Coronary artery (tissue), 2 donors: Measurements from ENCODE around the gene ARFRP1.

Experiments used
- DNase-seq: peaks from one replicate; pipeline ENCODE4 v3.0.0-alpha.2; 2017; ENCODE audit warnings: low spot score
- H3K27ac ChIP-seq, 2 donors: fragments of 200-600 bp; sonication (generic); one replicate each; pipeline ENCODE4 v1.5.1; 2016 to 2019
- H3K4me3 ChIP-seq: fragments of 200-600 bp; sonication (generic); 2 replicates; pipeline ENCODE4 v1.5.1; 2016; ENCODE audit warnings: mild to moderate bottlenecking, moderate library complexity
- CTCF ChIP-seq: fragments of 200-600 bp; sonication (generic); IDR thresholded peaks from one replicate; pipeline ENCODE4 v1.5.1; 2019; ENCODE audit warnings: antibody characterized with exemption

The ARFRP1 gene

GRCh38 chr20:63702751-63703470 is 4.9 kb downstream of the ARFRP1 start:
- DNase-seq, result peak; percentile 68
- no peak overlapping the region for H3K27ac ChIP-seq
- no peak overlapping the region for H3K4me3 ChIP-seq
- no peak for TF ChIP-seq CTCF

- no peak for TF ChIP-seq CTCF
These were observed 5.6 kb downstream of the ARFRP1 start for GRCh38 chr20:63702036-63702665.

GRCh38 chr20:63701329-63702035 is 6.3 kb downstream of the ARFRP1 start:
- no peak for TF ChIP-seq CTCF
- DNase-seq, result peak; percentile 73
- H3K27ac ChIP-seq, result no peak overlapping the region
- no peak overlapping the region for H3K4me3 ChIP-seq

More at GRCh38 chr20:63702036-63702665, 5.6 kb downstream of the ARFRP1 start:
- Histone ChIP-seq H3K4me3 (no peak overlapping the region), H3K27ac (no peak overlapping the region)
- peak; percentile 65 for DNase-seq

- DNase-seq, result no peak
- TF ChIP-seq CTCF, result no peak
- Histone ChIP-seq H3K4me3 (no peak overlapping the region), H3K27ac (no peak overlapping the region)
These were observed 6.8 kb downstream of the ARFRP1 start for GRCh38 chr20:63701051-63701328.

- peak; percentile 73 for DNase-seq
- no peak overlapping the region for H3K4me3 ChIP-seq
- H3K27ac ChIP-seq, result peak overlapping the region in 1 of 2 donors; percentile 83
- TF ChIP-seq CTCF, result no peak
These were observed 7.4 kb downstream of the ARFRP1 start for GRCh38 chr20:63700199-63701050.

GRCh38 chr20:63699466-63700198 is 8.1 kb downstream of the ARFRP1 start:
- Histone ChIP-seq H3K4me3 (peak overlapping the region; percentile 31), H3K27ac (peak overlapping the region; percentile 18 to 83)
- TF ChIP-seq CTCF, result no peak
- peak; percentile 73 for DNase-seq
